ENCODE measurements around the gene SLC26A9. TPM values are rescaled to one million over a fixed set of nuclear protein-coding genes. Genes with fewer than 3 reads are reported as not detected.
A peak's percentile ranks its signal among the peaks of the same experiment; 100 is the strongest.

The SLC26A9 gene
- total and polyA plus RNA-seq, 9 of the 15 experiments (the other 6 are each of a cell fraction or from before 2014, with no cell fraction given), result 0.03 TPM; not detected in 8

- TF ChIP-seq AFF1 (IDR thresholded peaks at IDR 0.05; ENCODE audit: low read depth in 1 of 2, partially characterized antibody in 2 of 2) (no peak), SMARCA5 (IDR thresholded peaks at IDR 0.05) (no peak), RBM39 (optimal IDR thresholded peaks at IDR 0.05; ENCODE audit: low read depth, low read length) (no peak), ELF2 (CRISPR knock-in tag; IDR thresholded peaks at IDR 0.05) (no peak), BDP1 (IDR thresholded peaks at IDR 0.05; ENCODE audit: insufficient read depth, insufficient read length) (no peak)
Measured at GRCh38 chr1:205983925-205984725, 40.9 kb upstream of the SLC26A9 start (continued).

- no peak overlapping the region for H3K9ac ChIP-seq (ENCODE audit: insufficient read depth in 1 of 2, low read depth in 2 of 2, low read length in 2 of 2)
- H3K9me3 ChIP-seq (replicated peaks; ENCODE audit: control insufficient read depth, insufficient read depth, low read depth, low read length), result no peaks in the 10 kb centered on the region
- no peaks in the 10 kb centered on the region for H3K79me2 ChIP-seq (ENCODE audit: control insufficient read depth, insufficient read depth, low read length)
- peaks cover 22 to 53% of the 10 kb centered on the region in 2 experiments for H3K27me3 ChIP-seq (ENCODE audit: control insufficient read depth in 2 of 2, insufficient read depth in 2 of 2, low read length in 2 of 2)
- DNase-seq (ENCODE audit: extremely low read depth in 1 of 4, low spot score in 3 of 4) (no peak), FAIRE-seq (no peak), ATAC-seq (no peak)
- ChIA-PET POLR2A (no interaction called here), CTCF (ENCODE audit: low intra/inter-chr PET ratio) (no interaction called here)
- no peak overlapping the region for H3K4me3 ChIP-seq
- H3K27ac ChIP-seq (ENCODE audit: extremely low read depth, low read depth, low read length), result no peak overlapping the region
- H4K20me1 ChIP-seq (replicated peaks; ENCODE audit: control insufficient read depth, insufficient read depth, low read length), result peaks cover 26% of the 10 kb centered on the region; the same call in 1 of the 2 replicates
- TF ChIP-seq ZKSCAN1 (IDR thresholded peaks at IDR 0.05; ENCODE audit: low read depth, low read length) (0 out of 2 replicates have a peak, but pooled peaks have one; percentile 45), SETDB1 (IDR thresholded peaks at IDR 0.05; ENCODE audit: low read length) (no peak), HDGF (IDR thresholded peaks at IDR 0.05) (no peak), ZNF384 (IDR thresholded peaks at IDR 0.05; ENCODE audit: low read depth, low read length) (no peak), COPS2 (conservative IDR thresholded peaks at IDR 0.05) (no peak)
- in situ Hi-C loops (cut with MboI) (loop anchor here (5.0 kb wide), 2 partner anchors 121 to 184 kb away; no protein-coding TSS in a partner anchor), intact Hi-C loops (cut with micrococcal nuclease) (no loop called here)
- H3K4me2 ChIP-seq (ENCODE audit: insufficient read depth, low read length), result no peak overlapping the region
- WGBS (ENCODE audit: insufficient coverage, low coverage, missing lambda C conversion rate), result 0% methylated on average over 1 of the region's 1 CpG
- H3K36me3 ChIP-seq (ENCODE audit: control insufficient read depth, insufficient read depth, low read length), result no peaks in the 10 kb centered on the region
- H3K9me1 ChIP-seq (ENCODE audit: control insufficient read depth, insufficient read depth, low read length), result no peaks in the 10 kb centered on the region
- H2AFZ ChIP-seq (ENCODE audit: low read depth, low read length), result no peak overlapping the region
- BruUV-seq (replicated peaks), result no TSS peak
- H3K4me1 ChIP-seq (replicated peaks in 1 of 2; ENCODE audit: control insufficient read depth in 2 of 2, insufficient read depth in 2 of 2, low read length in 2 of 2), result no peaks in the 10 kb centered on the region; a peak in 1 of 5 replicates
Measured at GRCh38 chr1:205981257-205981656, 38.0 kb upstream of the SLC26A9 start.
